Mesothelial cell of epicardium (in vitro differentiated cells): ENCODE results near the gene OXER1. TPM values are rescaled to one million over a fixed set of nuclear protein-coding genes. Genes with fewer than 3 reads are reported as not detected.

ENCODE experiments used
- DNase-seq, 2 experiments: peaks; one replicate each; pipeline ENCODE4 v3.0.0; 2021; ENCODE audit warnings: low spot score in 2 of 2; ENCODE audit not compliant: unreplicated experiment in 2 of 2
- H3K27ac Mint-ChIP-seq: 2 replicates; pipeline ENCODE4 v1.8.0; 2021; ENCODE audit warnings: mixed read lengths
- H3K27me3 Mint-ChIP-seq: 2 replicates; pipeline ENCODE4 v1.8.0; 2021; ENCODE audit warnings: low read depth, mixed read lengths
- H3K36me3 Mint-ChIP-seq: 2 replicates; pipeline ENCODE4 v1.8.0; 2021; ENCODE audit warnings: mixed read lengths
- H3K4me1 Mint-ChIP-seq: 2 replicates; pipeline ENCODE4 v1.8.0; 2021; ENCODE audit warnings: mixed read lengths
- H3K4me3 Mint-ChIP-seq: 2 replicates; pipeline ENCODE4 v1.8.0; 2021; ENCODE audit warnings: mild to moderate bottlenecking, moderate library complexity, mixed read lengths
- H3K9me3 Mint-ChIP-seq: 2 replicates; pipeline ENCODE4 v1.8.0; 2021; ENCODE audit warnings: mixed read lengths
- total RNA-seq: library from RNA; stranded (reverse); gene quantifications from 3 replicates; pipeline ENCODE4 v1.2.1, GENCODE V29; 2021
- TF ChIP-seq, protein P1 (sequence below): fragments of 200-600 bp; sonication (generic); IDR thresholded peaks from one replicate; pipeline ENCODE4 v1.5.0; 2021; ENCODE audit warnings: antibody characterized with exemption; ENCODE audit not compliant: unreplicated experiment

OXER1 gene
- total RNA-seq, 1 donor from 2014 or later: 7.5 TPM

DNA sequence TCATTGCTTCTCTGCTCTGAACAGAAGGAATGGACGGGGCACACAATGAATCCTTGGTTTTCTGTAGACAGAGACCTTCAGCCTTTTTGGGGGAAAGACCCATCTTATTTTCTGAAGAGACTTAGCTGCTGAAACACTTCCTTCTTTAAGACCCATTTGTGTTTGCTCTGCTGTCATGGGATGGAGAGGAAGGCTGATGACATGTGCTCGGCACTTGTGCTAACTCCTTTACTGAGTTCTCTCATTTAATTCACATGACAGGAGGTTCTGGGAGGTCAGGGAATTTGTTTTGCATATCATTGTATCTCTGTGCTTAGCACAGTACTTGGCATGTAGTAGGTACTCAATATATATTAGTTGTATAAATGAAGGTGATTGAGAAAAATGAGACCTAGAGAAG is 39.0 kb downstream of the OXER1 start:
- Mint-ChIP-seq H3K4me1 (peaks cover 16% of the 10 kb centered on the region), H3K4me3 (no peak overlapping the region), H3K27ac (no peak overlapping the region), H3K9me3 (peaks cover 9% of the 10 kb centered on the region), H3K27me3 (no peaks in the 10 kb centered on the region), H3K36me3 (peaks cover 32% of the 10 kb centered on the region)
- TF ChIP-seq, protein P1, sequence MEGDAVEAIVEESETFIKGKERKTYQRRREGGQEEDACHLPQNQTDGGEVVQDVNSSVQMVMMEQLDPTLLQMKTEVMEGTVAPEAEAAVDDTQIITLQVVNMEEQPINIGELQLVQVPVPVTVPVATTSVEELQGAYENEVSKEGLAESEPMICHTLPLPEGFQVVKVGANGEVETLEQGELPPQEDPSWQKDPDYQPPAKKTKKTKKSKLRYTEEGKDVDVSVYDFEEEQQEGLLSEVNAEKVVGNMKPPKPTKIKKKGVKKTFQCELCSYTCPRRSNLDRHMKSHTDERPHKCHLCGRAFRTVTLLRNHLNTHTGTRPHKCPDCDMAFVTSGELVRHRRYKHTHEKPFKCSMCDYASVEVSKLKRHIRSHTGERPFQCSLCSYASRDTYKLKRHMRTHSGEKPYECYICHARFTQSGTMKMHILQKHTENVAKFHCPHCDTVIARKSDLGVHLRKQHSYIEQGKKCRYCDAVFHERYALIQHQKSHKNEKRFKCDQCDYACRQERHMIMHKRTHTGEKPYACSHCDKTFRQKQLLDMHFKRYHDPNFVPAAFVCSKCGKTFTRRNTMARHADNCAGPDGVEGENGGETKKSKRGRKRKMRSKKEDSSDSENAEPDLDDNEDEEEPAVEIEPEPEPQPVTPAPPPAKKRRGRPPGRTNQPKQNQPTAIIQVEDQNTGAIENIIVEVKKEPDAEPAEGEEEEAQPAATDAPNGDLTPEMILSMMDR: no peak
- no peak for DNase-seq

DNA sequence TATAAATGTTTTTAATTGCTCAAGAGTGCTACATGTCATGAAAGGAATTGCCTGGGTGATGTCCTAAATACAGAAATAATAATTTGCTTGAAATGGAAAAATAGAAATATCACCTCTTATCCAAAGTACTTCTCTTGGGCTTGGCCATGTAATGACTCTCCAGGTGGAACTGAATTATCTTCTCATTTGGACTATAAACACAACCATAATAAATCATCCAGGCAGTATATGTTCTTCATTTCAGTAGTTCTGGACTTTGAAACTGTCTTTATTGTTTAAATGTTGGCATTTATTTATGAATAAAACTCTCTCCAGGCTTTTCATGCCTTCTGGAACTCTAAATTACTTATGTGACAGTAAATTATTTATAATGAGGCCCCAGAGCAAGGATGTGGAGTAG is 40.5 kb downstream of the OXER1 start:
- TF ChIP-seq, protein P1: no peak
- no peak for DNase-seq
- H3K27ac Mint-ChIP-seq: no peak overlapping the region
- H3K36me3 Mint-ChIP-seq: peaks cover 22% of the 10 kb centered on the region
- H3K9me3 Mint-ChIP-seq: no peaks in the 10 kb centered on the region
- peaks cover 16% of the 10 kb centered on the region for H3K4me1 Mint-ChIP-seq
- no peaks in the 10 kb centered on the region for H3K27me3 Mint-ChIP-seq
- no peak overlapping the region for H3K4me3 Mint-ChIP-seq

DNA sequence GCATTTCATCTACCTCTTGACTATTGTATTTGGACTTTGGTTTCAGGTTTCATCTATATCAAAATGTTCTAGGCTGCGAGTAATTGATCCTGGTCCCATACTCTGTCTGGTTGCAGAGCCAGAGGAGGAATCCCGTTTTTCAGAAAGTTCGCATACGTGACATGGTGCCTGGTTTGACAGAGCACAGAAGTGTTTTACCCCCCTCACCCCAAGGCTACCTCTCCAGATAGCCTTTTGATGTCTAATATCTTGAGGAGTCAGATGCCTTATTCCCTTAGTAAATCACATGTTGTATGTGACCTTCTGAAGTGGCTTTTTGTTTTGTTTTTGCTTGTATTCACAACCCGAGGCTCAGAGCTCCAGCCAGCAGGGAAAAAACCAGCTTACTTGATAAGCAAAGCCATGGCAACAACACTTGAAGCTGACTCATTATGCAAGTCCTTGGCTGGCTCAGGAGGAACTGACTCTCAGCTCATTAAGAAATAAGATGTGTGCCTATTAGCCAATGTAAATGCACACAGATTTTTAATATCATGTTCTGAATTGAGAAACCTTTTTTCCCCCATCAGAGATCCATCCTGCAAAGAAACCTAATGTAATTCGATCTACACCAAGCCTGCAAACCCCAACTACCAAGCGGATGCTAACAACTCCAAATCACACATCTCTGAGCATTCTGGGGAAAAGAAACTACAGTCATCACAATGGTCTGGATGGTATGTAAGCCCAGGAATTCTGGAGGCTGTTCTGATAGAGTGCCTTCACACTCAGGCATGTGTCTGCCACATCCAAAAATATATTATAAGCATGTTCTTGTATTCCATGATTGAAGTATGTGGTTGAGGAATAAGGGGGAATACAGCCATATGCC is 41.4 kb downstream of the OXER1 start:
- Mint-ChIP-seq H3K4me1 (peaks cover 16% of the 10 kb centered on the region), H3K27ac (peak overlapping the region; percentile 48), H3K9me3 (no peaks in the 10 kb centered on the region), H3K36me3 (peaks cover 16% of the 10 kb centered on the region), H3K27me3 (no peaks in the 10 kb centered on the region), H3K4me3 (no peak overlapping the region)
- TF ChIP-seq, protein P1: no peak
- DNase-seq: no peak

DNA sequence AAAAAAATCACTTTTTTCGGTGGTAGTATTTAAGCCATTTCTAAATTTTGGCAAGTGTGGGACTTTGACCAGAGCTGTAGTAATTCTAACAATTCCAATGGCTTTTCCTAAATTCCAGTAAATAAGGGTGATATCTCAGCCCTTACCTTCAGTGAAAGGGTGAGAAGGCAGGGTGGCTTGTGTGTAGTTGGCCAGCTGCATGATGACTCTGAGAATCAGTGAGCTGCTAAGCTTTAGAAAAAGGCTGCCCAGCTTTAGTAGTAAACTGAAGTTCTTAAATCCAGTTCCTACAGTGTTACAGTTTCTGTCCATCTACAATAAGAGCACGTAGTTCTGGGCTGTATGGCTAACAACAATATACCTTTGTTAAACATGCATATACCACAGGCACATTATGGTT is 42.0 kb downstream of the OXER1 start:
- Mint-ChIP-seq H3K36me3 (peaks cover 12% of the 10 kb centered on the region), H3K27ac (peak overlapping the region; percentile 48), H3K9me3 (no peaks in the 10 kb centered on the region), H3K27me3 (no peaks in the 10 kb centered on the region), H3K4me1 (peaks cover 16% of the 10 kb centered on the region), H3K4me3 (no peak overlapping the region)
- TF ChIP-seq, protein P1: no peak
- DNase-seq: no peak

DNA sequence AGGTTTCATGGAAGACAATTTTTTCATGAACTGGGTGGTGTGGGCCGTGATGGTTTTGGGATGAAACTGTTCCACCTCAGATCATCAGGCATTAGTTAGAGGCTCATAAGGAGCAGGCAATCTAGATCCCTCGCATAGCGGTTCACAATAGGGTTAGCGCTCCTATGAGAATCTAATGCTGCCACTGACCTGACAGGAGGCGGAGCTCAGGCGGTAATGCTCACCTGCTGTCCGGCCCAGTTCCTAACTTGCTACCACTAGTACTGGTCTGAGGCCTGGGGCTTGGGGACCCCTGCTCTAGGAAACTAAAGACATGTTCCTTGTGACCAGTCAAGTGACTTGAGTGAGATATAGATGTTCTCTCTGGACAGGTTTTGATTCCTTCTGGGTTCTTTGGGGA is 49.2 kb downstream of the OXER1 start:
- Mint-ChIP-seq H3K27ac (no peak overlapping the region), H3K4me1 (peaks cover 5% of the 10 kb centered on the region), H3K36me3 (peaks cover 4% of the 10 kb centered on the region), H3K27me3 (no peaks in the 10 kb centered on the region), H3K4me3 (no peak overlapping the region), H3K9me3 (no peaks in the 10 kb centered on the region)
- TF ChIP-seq, protein P1: no peak
- DNase-seq: no peak
